PFSK-1 (cell line): ENCODE results near the gene GABBR2.

Experiments used
- FOXP2 ChIP-seq: optimal IDR thresholded peaks from 2 replicates; pipeline ENCODE3; 2011; ENCODE audit warnings: borderline replicate concordance, control low read depth, inconsistent platforms; ENCODE audit not compliant: insufficient read depth; ENCODE audit errors: extremely low read length, extremely low read depth
- POLR2AphosphoS5 ChIP-seq: IDR thresholded peaks from 2 replicates; pipeline ENCODE4 v1.6.1; 2012; ENCODE audit warnings: low read depth, mild to moderate bottlenecking, control low read depth, low read length, moderate library complexity
- SIN3A ChIP-seq: IDR thresholded peaks from 2 replicates; pipeline ENCODE4 v1.6.1; 2012; ENCODE audit warnings: mild to moderate bottlenecking, low read length, moderate library complexity, borderline replicate concordance; ENCODE audit not compliant: insufficient read depth
- TAF1 ChIP-seq: IDR thresholded peaks from 2 replicates; pipeline ENCODE4 v1.6.1; 2012; ENCODE audit warnings: low read length, control low read depth, borderline replicate concordance; ENCODE audit not compliant: insufficient read depth
- TF ChIP-seq, protein P1 (sequence below), 2 experiments: IDR thresholded peaks; 2 replicates each; pipeline versions ENCODE4 v1.6.1 to v1.8.0; 2011 to 2012; ENCODE audit warnings: low read depth in 2 of 2, low read length in 2 of 2, control low read depth in 1 of 2, inconsistent platforms in 1 of 2, mild to moderate bottlenecking in 1 of 2, moderate library complexity in 1 of 2; ENCODE audit not compliant: insufficient read depth in 1 of 2

The GABBR2 gene

DNA sequence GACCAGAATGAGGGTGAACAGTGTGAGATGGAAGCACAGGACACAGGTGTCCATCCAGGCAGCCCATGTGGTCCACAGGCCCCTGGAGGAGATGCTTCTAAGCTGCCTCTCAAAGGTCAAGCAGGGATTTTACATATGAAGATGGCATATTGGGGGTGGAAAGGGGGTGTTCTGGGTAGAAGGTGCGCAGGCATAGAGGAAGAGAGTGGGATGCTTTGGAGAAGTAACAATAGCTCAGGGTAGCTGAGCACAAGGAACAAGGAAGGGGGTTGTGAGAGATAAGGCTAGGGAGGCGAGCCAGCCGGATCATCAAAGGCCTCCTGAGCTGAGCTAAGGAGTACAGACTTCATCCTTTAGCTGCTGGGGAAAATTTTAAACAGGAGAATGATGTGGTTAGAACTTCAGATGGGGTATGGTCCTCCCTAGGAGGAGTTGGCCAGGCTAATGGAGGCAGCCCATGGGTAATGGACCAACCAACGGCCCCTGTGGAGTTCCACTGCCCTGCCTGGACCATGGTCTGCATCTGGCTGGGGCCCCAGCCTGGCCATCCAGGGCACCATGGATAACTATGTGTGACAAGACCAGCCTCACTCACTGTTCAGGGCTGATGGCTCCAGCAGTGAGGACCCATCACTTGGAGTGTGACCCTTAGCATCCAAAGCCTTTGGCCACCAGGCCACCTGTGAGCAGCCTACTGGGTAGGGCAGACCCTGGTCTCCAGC, 366.5 kb downstream of the GABBR2 start:
- TF ChIP-seq FOXP2 (no peak), SIN3A (no peak), TAF1 (no peak), POLR2AphosphoS5 (no peak)
- TF ChIP-seq, protein P1, sequence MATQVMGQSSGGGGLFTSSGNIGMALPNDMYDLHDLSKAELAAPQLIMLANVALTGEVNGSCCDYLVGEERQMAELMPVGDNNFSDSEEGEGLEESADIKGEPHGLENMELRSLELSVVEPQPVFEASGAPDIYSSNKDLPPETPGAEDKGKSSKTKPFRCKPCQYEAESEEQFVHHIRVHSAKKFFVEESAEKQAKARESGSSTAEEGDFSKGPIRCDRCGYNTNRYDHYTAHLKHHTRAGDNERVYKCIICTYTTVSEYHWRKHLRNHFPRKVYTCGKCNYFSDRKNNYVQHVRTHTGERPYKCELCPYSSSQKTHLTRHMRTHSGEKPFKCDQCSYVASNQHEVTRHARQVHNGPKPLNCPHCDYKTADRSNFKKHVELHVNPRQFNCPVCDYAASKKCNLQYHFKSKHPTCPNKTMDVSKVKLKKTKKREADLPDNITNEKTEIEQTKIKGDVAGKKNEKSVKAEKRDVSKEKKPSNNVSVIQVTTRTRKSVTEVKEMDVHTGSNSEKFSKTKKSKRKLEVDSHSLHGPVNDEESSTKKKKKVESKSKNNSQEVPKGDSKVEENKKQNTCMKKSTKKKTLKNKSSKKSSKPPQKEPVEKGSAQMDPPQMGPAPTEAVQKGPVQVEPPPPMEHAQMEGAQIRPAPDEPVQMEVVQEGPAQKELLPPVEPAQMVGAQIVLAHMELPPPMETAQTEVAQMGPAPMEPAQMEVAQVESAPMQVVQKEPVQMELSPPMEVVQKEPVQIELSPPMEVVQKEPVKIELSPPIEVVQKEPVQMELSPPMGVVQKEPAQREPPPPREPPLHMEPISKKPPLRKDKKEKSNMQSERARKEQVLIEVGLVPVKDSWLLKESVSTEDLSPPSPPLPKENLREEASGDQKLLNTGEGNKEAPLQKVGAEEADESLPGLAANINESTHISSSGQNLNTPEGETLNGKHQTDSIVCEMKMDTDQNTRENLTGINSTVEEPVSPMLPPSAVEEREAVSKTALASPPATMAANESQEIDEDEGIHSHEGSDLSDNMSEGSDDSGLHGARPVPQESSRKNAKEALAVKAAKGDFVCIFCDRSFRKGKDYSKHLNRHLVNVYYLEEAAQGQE (IDR thresholded peaks at IDR 0.05; ENCODE audit: insufficient read depth in 1 of 2, low read depth in 2 of 2, low read length in 2 of 2), result no peak

DNA sequence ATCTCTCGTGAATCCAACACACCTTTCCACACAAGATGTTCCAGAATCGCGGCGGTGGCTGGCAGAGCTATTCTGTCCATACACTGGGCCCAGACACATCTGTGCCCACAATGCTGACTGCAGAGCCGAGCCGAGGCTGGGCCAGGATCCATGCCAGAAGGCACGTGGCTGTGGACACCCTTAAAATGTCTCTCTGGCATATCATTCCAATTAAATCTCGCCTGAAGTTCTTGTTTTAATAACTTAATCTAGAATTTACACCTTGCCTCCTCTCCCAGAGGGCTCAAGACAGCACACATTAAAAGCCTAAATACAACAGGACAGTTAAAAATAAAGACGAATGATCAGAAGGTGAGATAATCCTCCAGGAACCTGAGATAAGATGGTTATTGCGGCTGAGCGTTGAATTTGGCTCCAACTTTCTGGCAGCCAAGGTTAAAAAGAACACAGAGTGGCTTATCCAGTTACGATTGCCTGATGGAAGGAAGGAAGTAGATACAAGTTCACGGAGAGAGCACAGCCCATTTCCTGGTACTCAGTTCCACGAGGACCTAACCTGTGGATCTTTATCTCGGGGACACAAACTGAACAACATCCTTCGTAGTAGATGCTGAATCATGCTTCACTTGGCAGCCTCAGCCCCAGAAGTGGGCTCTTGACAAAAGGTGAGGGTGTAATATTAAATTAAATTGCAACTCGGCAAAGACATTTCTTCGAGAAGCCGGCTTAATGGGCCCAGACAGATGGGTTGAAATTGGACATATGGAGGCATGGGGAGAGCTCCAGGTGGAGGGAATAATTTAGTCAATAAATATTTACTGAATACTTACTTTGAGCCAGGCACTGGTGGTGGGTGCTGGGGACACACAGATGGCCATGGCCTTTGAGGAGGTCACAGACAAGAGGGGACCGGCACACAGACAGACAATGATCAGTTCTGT, 367.3 kb downstream of the GABBR2 start:
- TF ChIP-seq FOXP2 (no peak), SIN3A (no peak), POLR2AphosphoS5 (no peak), TAF1 (no peak)
- TF ChIP-seq, protein P1 (IDR thresholded peaks at IDR 0.05; ENCODE audit: insufficient read depth in 1 of 2, low read depth in 2 of 2, low read length in 2 of 2), result no peak

DNA sequence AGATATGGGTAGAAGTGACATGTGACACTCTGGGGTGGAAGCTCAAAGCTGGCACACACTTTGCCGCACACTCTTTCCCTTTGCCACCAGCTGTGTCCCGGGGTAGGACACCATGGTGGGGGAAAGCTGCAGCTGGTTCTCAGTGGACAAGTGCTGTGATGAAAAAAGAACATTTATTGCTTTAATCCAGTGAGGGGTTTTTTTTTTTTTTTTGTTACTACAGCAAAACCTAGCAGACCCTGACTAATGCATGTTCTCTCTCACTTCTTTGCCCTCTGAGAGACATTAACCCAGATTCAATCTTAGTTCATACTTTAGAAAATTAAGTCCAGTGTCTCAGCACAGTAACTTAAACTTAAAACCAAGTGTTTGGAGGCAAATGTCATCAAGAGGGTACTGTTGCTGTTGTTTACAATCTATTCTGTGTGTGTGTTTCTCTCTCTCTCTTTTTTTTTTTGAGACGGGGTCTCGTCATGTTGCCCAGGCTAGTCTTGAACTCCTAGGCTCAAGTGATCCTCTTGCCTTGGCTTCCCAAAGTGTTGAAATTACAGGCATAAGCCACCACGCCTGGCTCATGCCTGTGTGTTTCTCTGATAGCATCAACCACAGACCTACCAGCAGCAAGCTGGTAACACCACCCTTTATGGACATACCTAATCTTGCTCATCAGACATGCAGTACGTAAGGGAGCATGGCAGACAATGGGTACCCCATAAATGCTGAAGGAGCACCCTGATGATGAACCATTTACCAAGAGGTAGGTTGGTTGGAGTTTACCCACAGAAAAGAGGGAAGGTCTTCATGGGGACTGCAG, 368.5 kb downstream of the GABBR2 start:
- TF ChIP-seq SIN3A (no peak), POLR2AphosphoS5 (no peak), TAF1 (no peak), FOXP2 (no peak)
- TF ChIP-seq, protein P1 (IDR thresholded peaks at IDR 0.05; ENCODE audit: insufficient read depth in 1 of 2, low read depth in 2 of 2, low read length in 2 of 2), result no peak

GRCh38 chr9:98335661-98336060, 373.1 kb downstream of the GABBR2 start:
- TF ChIP-seq, protein P1 (IDR thresholded peaks at IDR 0.05; ENCODE audit: insufficient read depth in 1 of 2, low read depth in 2 of 2, low read length in 2 of 2), result no peak
- TF ChIP-seq POLR2AphosphoS5, result no peak
- no peak for TF ChIP-seq TAF1
- no peak for TF ChIP-seq FOXP2
- no peak for TF ChIP-seq SIN3A
